ENCODE data around the gene EIF1AD.
A peak's percentile ranks its signal among the peaks of the same experiment; 100 is the strongest.

EIF1AD gene

DNA sequence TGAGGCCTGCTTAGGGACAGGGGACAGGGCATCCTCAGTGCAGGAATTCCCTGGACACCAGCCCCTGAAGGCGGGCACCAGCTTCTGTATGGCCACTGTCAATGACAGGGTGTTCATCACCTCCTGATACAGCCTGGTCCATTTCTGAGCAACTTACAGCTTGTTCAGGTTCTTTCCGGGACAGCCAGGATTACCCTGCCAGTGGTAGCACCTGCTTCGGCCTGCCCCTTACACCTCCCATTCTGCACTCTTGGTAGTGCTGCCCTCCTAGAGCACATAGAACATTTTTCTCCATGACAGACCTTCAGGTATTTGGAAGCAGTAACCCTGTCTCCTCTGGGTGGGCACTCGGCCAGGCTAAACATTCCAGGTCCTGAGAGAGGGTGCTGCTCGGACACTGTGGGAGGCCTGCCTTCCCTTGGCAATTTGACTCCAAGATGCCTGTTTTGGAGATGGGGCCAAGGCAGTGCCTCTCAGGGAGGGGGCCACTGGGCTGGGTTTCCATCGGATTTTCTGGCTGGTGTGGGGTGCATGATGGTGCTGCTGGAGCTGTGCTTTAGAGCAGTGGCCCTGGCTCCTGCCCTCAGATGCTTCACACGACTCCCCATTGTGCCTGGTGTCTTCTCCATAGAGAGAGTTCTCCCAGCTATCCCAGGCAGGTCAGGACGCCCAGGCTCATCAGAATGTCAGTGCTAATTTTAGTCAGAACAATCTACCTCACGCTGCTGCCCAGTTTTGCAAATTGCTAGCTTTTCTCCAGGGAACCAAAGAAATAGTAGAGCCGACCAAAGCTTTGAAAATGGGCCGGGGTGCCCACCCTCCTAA, 45.8 kb upstream of the EIF1AD start:
- Histone ChIP-seq H2AFZ (no peak overlapping the region), H3K9me3 (ENCODE audit: control insufficient read depth, low read length) (no peaks in the 10 kb centered on the region), H3K79me2 (peaks cover 4% of the 10 kb centered on the region), H3K27ac (peak overlapping the region; percentile 53), H3K4me3 (ENCODE audit: low read depth, low read length) (no peak overlapping the region), H3K4me1 (peaks cover 22% of the 10 kb centered on the region), H3K4me2 (ENCODE audit: low read length) (no peak overlapping the region), H3K27me3 (ENCODE audit: control insufficient read depth, insufficient read depth, low read length) (no peaks in the 10 kb centered on the region), H3K9ac (no peak overlapping the region), H3K36me3 (ENCODE audit: control insufficient read depth, insufficient read depth, low read length) (no peaks in the 10 kb centered on the region)
- TF ChIP-seq, protein P1, sequence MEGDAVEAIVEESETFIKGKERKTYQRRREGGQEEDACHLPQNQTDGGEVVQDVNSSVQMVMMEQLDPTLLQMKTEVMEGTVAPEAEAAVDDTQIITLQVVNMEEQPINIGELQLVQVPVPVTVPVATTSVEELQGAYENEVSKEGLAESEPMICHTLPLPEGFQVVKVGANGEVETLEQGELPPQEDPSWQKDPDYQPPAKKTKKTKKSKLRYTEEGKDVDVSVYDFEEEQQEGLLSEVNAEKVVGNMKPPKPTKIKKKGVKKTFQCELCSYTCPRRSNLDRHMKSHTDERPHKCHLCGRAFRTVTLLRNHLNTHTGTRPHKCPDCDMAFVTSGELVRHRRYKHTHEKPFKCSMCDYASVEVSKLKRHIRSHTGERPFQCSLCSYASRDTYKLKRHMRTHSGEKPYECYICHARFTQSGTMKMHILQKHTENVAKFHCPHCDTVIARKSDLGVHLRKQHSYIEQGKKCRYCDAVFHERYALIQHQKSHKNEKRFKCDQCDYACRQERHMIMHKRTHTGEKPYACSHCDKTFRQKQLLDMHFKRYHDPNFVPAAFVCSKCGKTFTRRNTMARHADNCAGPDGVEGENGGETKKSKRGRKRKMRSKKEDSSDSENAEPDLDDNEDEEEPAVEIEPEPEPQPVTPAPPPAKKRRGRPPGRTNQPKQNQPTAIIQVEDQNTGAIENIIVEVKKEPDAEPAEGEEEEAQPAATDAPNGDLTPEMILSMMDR (IDR thresholded peaks at IDR 0.05): no peak

DNA sequence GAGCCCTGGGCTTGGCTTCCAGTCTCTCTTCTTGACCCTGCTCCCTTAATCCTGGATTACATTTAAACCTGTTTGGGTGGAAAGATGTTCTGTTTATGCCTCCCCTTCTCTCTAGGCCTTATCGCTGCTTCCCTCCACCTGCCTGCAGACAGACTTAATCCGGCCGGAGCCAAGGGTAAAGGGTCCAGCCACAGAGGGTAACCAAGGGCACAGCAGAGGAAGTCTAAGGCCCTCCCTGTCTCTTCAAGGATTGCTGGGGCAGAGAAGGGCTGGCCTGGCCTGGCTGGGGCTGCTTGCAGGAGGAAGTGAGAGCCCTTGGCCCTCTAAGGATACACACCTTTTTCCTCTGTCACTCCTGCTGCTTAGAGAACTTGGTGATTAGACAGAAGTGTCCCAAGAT, 44.9 kb upstream of the EIF1AD start:
- TF ChIP-seq, protein P1 (IDR thresholded peaks at IDR 0.05): no peak
- Histone ChIP-seq H3K27me3 (ENCODE audit: control insufficient read depth, insufficient read depth, low read length) (no peaks in the 10 kb centered on the region), H3K27ac (peak overlapping the region; percentile 53), H3K36me3 (ENCODE audit: control insufficient read depth, insufficient read depth, low read length) (no peaks in the 10 kb centered on the region), H3K4me3 (ENCODE audit: low read depth, low read length) (no peak overlapping the region), H3K4me1 (peaks cover 22% of the 10 kb centered on the region), H3K79me2 (no peaks in the 10 kb centered on the region), H3K4me2 (ENCODE audit: low read length) (no peak overlapping the region), H3K9ac (no peak overlapping the region), H3K9me3 (ENCODE audit: control insufficient read depth, low read length) (no peaks in the 10 kb centered on the region), H2AFZ (no peak overlapping the region)

DNA sequence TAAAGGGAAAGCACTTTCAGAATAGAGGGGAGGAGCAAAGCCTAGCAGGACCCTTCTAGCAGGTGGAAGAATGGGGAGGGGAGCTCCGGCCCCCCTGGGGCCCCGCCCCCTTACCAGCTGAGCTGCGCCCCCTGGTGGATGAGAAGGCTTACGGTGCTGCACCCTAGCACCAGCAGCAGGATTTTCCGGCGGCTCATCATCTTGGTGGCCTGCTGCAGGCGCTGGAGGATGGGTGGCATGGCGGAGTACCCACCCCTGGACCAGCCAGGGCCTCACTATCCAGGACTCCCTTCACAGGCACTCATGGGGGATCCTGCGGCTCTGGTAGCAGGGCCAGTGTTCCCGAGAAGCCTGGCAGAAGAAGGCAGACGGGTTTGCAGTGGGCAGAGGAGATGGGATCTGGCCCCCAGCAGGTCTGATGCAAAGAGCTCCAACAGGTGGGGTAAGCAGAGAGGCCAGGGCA, 43.3 kb upstream of the EIF1AD start:
- H3K79me2 ChIP-seq: no peaks in the 10 kb centered on the region
- H3K9ac ChIP-seq: no peak overlapping the region
- TF ChIP-seq, protein P1 (IDR thresholded peaks at IDR 0.05): peak; percentile 73
- H3K4me3 ChIP-seq (ENCODE audit: low read depth, low read length): no peak overlapping the region
- H3K27me3 ChIP-seq (ENCODE audit: control insufficient read depth, insufficient read depth, low read length): no peaks in the 10 kb centered on the region
- H3K27ac ChIP-seq: no peak overlapping the region
- no peaks in the 10 kb centered on the region for H3K36me3 ChIP-seq (ENCODE audit: control insufficient read depth, insufficient read depth, low read length)
- no peaks in the 10 kb centered on the region for H3K9me3 ChIP-seq (ENCODE audit: control insufficient read depth, low read length)
- H2AFZ ChIP-seq: no peak overlapping the region
- H3K4me2 ChIP-seq (ENCODE audit: low read length): peak overlapping the region; percentile 22
- peaks cover 14% of the 10 kb centered on the region for H3K4me1 ChIP-seq

DNA sequence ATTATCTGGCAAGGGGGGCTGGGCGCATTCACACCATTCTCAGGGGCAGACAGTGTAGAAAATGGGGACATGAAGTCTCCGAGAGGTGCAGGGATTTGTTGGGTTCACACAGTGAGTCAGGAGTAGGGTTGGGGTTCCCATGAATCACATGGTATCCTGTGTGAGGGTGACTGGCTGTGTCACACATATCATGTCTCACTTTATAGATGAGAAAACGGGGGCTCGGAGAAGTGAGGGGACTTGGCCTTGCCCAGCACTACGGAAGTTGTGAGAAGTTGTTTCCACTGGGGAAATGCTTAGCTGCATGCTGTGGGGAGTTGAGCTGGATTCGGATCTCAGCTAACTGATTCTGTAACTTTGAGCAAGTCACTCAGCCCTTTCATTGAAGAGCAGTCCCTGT, 42.8 kb upstream of the EIF1AD start:
- H3K4me1 ChIP-seq: peaks cover 14% of the 10 kb centered on the region
- H3K27ac ChIP-seq: no peak overlapping the region
- H2AFZ ChIP-seq: no peak overlapping the region
- H3K27me3 ChIP-seq (ENCODE audit: control insufficient read depth, insufficient read depth, low read length): no peaks in the 10 kb centered on the region
- H3K79me2 ChIP-seq: no peaks in the 10 kb centered on the region
- TF ChIP-seq, protein P1 (IDR thresholded peaks at IDR 0.05): no peak
- H3K4me2 ChIP-seq (ENCODE audit: low read length): peak overlapping the region; percentile 22
- no peaks in the 10 kb centered on the region for H3K9me3 ChIP-seq (ENCODE audit: control insufficient read depth, low read length)
- H3K9ac ChIP-seq: no peak overlapping the region
- no peak overlapping the region for H3K4me3 ChIP-seq (ENCODE audit: low read depth, low read length)
- H3K36me3 ChIP-seq (ENCODE audit: control insufficient read depth, insufficient read depth, low read length): no peaks in the 10 kb centered on the region
